ENCODE measurements around the gene SUSD3. TPM values are rescaled to one million over a fixed set of nuclear protein-coding genes. Genes with fewer than 3 reads are reported as not detected.

SUSD3 gene
- total RNA-seq, 4 donors from 2014 or later: 5.5 to 21.5 (median 7.9) TPM

DNA sequence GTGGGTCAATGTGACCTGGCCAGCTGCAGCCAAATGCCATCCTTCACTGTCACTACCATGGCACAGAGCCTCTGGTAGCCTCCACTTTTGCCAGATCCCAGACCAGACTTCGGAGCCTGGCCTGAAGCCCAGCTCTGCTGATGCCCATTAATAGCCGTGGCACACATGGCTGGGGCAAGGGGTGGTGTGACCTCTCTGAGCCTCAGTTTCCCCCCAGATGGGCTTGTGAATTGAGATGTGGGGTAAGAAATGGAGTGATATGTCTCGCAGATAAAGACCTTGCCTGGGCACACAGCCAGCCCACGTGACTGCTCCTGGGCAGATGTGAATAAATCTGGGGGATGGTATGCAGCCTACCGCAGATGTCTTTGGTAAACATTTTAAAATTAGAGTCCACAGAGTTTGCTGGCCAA is 13.9 kb downstream of the SUSD3 start:
- Histone ChIP-seq H3K4me3 (no peak overlapping the region), H3K27me3 (no peaks in the 10 kb centered on the region), H3K4me1 (peaks cover 0 to 12% (median 0%) of the 10 kb centered on the region in 4 donors), H3K27ac (peak overlapping the region in 2 of 4 donors; percentile 17 to 19), H3K9me3 (no peaks in the 10 kb centered on the region), H3K36me3 (no peaks in the 10 kb centered on the region)
- peak in 1 of 3 donors; percentile 53 for DNase-seq
- TF ChIP-seq, protein P1, sequence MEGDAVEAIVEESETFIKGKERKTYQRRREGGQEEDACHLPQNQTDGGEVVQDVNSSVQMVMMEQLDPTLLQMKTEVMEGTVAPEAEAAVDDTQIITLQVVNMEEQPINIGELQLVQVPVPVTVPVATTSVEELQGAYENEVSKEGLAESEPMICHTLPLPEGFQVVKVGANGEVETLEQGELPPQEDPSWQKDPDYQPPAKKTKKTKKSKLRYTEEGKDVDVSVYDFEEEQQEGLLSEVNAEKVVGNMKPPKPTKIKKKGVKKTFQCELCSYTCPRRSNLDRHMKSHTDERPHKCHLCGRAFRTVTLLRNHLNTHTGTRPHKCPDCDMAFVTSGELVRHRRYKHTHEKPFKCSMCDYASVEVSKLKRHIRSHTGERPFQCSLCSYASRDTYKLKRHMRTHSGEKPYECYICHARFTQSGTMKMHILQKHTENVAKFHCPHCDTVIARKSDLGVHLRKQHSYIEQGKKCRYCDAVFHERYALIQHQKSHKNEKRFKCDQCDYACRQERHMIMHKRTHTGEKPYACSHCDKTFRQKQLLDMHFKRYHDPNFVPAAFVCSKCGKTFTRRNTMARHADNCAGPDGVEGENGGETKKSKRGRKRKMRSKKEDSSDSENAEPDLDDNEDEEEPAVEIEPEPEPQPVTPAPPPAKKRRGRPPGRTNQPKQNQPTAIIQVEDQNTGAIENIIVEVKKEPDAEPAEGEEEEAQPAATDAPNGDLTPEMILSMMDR (IDR thresholded peaks at IDR 0.05): no peak
- no peak for TF ChIP-seq POLR2A (IDR thresholded peaks at IDR 0.05)

DNA sequence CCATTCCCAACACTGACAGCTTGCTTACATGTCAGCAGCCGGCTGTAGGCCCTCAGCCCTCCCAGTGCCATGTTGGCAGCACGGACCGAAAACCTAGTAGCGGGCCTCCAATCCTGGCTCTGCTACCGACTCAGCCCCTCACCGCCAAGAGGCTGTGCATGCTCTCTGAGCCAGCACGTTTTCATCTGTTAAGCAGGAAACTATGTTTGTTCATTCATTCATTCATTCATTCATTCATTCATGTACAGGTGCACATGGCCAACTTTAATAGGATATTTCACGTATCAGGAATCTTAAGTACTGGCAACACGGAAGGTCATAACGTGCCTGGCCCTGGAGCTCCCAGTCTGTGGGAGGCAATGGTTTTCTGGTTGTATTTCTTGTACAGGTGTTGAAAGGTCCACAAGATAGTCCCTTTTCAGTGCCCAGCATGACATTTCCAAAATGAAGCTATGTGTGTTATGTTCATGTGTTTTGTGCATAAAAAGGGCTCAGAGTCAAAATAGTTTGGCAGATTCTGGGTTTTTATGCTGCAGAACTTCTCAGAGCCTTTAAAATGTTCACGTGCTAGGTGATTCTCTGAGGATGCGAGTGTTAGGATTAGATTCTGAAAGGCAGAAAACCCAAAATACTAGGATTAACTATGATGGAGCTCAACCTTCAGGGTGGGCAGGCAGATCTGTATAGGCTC is 17.7 kb downstream of the SUSD3 start:
- H3K36me3 ChIP-seq: no peaks in the 10 kb centered on the region
- H3K4me1 ChIP-seq: peaks cover 0 to 12% (median 0%) of the 10 kb centered on the region in 4 donors
- TF ChIP-seq, protein P1 (IDR thresholded peaks at IDR 0.05): no peak
- TF ChIP-seq POLR2A (IDR thresholded peaks at IDR 0.05): no peak
- H3K27ac ChIP-seq: no peak overlapping the region
- no peak for DNase-seq
- H3K9me3 ChIP-seq: no peaks in the 10 kb centered on the region
- no peak overlapping the region for H3K4me3 ChIP-seq
- no peaks in the 10 kb centered on the region for H3K27me3 ChIP-seq

DNA sequence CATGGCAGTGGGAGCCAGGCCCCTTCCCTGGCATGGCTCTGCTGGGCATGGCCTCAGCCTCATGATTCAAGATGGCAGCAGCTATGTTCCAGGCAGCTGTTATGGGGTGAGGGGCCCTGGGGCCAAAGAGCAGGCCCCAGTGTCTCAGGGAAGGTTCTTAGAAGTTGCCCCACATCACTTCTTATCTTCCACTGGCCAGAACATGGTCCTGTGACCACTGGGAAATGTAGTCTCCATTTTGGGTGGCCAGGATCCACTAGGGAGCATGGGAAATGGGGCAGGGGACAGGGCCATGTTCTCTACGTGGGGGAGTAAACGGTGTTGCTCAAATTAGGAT is 18.3 kb downstream of the SUSD3 start:
- no peak for TF ChIP-seq POLR2A (IDR thresholded peaks at IDR 0.05)
- TF ChIP-seq, protein P1 (IDR thresholded peaks at IDR 0.05): no peak
- Histone ChIP-seq H3K27me3 (no peaks in the 10 kb centered on the region), H3K27ac (no peak overlapping the region), H3K4me3 (no peak overlapping the region), H3K9me3 (no peaks in the 10 kb centered on the region), H3K36me3 (no peaks in the 10 kb centered on the region), H3K4me1 (peaks cover 0 to 12% (median 0%) of the 10 kb centered on the region in 4 donors)
- DNase-seq: no peak

DNA sequence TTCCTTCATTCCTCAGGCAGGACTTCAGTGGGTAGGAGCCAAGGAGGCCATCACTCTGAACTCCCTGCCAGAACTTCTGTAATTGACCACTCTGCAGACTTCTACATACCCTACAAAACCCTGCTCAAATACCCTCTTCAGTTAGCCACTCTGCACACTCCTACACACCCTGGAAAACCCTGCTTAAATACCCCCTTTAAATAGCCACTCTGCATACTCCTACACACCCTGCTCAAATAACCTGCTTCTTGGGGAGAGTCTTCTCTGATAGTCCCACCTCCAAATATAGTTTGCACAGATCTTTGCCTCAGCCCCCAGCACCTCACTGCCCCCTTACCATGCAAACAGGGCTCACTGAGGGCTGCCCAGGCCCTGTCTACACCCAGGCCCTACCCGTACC is 18.9 kb downstream of the SUSD3 start:
- DNase-seq: peak in 1 of 3 donors; percentile 3
- H3K4me1 ChIP-seq: peaks cover 0 to 7% (median 0%) of the 10 kb centered on the region in 4 donors
- H3K27me3 ChIP-seq: no peaks in the 10 kb centered on the region
- no peaks in the 10 kb centered on the region for H3K9me3 ChIP-seq
- no peak overlapping the region for H3K4me3 ChIP-seq
- no peaks in the 10 kb centered on the region for H3K36me3 ChIP-seq
- TF ChIP-seq POLR2A (IDR thresholded peaks at IDR 0.05): no peak
- TF ChIP-seq, protein P1 (IDR thresholded peaks at IDR 0.05): no peak
- H3K27ac ChIP-seq: no peak overlapping the region

DNA sequence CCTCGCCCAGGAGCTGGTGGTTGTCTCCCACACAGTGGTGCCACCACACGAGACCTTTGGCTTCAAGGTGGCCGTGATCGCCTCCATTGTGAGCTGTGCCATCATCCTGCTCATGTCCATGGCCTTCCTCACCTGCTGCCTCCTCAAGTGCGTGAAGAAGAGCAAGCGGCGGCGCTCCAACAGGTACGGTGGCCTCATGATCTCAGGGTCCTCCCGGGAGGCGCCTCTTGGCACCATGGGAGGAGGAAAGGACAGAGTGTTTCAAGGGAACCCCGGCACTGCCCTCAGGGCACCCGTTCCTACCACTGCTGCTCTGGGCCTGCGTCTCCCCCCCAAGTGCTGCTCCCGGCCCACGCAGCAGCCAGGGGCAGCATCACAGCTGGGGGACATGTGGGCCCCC is 19.3 kb downstream of the SUSD3 start:
- TF ChIP-seq, protein P1 (IDR thresholded peaks at IDR 0.05): no peak
- no peak for TF ChIP-seq POLR2A (IDR thresholded peaks at IDR 0.05)
- Histone ChIP-seq H3K36me3 (no peaks in the 10 kb centered on the region), H3K4me1 (peaks cover 0 to 3% (median 0%) of the 10 kb centered on the region in 4 donors), H3K27me3 (no peaks in the 10 kb centered on the region), H3K9me3 (no peaks in the 10 kb centered on the region), H3K27ac (no peak overlapping the region), H3K4me3 (no peak overlapping the region)
- DNase-seq: peak in 1 of 3 donors; percentile 27

All from Peyer's patch (tissue), 4 donors.